NCI-H1105 (cell line): Measurements from ENCODE around the gene CNTD1.
A peak's percentile ranks its signal among the peaks of the same experiment; 100 is the strongest.

Source experiments
- DNase-seq: peaks from one replicate; lab custom pipeline; 2025; lab: John Stamatoyannopoulos, UW

CNTD1 gene

DNA sequence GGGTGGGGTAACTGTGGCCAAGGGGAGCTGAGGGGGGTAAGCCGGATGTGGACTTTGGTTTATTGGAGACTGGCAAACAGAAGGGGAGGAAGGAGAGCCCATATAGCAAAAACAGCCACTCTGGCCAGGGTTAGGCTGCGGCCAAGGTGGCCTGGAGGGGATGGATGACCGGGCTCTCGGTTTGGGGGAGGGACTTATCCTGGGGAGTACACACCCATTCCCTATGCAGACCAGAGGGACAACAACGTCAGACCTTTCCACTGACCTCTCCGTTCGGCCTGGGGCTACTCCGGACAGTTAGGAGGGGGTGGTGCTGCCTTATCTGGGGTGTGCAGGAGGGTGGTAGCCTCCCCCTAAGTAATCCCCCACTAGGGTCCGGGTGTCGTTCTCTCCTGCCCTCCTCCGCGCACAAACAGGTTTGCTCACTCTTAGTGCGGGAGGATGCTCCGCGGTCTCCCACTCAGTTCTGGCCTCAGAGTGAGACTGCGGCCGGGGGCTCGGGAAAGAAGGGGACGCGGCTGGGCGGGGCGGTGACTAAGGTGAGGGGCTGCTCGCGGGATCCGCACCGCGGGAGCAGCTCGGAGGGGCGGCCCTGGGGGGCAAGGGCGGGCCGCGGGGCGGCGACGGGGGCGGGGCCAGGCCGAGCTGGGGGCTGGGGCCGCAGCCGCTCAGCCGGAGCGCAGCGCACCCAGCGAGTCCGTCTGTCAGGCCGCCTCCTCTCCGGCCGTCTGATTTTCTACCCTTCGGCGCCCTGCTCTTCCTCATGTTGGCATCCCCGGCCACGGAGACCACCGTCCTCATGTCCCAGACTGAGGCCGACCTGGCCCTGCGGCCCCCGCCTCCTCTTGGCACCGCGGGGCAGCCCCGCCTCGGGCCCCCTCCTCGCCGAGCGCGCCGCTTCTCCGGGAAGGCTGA lies 18.5 kb upstream of the CNTD1 start, which contains the start of gene WNK4:
Gene WNK4 (plus strand): TSS at position 675 of the 915 bp plus-strand sequence. CDS start 89 bp downstream, at position 764.
- DNase-seq, result peak; percentile 8

DNA sequence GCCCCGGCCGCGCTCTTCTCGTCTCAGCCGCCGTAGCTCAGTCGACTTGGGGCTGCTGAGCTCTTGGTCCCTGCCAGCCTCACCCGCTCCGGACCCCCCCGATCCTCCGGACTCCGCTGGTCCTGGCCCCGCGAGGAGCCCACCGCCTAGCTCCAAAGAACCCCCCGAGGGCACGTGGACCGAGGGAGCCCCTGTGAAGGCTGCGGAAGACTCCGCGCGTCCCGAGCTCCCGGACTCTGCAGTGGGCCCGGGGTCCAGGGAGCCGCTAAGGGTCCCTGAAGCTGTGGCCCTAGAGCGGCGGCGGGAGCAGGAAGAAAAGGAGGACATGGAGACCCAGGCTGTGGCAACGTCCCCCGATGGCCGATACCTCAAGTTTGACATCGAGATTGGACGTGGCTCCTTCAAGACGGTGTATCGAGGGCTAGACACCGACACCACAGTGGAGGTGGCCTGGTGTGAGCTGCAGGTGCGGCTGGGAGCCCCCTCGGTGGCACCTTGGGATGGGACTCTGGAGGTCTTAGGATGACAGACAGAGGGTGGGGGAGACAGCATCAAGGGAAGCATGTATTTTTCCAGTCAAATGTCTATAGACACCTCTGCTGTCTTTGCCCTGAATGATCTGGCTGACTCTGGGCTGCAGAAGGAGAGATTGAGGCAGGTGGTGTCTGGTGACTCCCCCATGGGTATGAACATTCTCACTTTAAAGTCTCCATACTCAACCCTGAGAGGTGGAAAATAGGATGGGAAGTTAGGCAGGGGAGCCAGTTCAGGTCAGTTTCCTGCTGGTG lies 17.6 kb upstream of the CNTD1 start:
- no peak for DNase-seq

DNA sequence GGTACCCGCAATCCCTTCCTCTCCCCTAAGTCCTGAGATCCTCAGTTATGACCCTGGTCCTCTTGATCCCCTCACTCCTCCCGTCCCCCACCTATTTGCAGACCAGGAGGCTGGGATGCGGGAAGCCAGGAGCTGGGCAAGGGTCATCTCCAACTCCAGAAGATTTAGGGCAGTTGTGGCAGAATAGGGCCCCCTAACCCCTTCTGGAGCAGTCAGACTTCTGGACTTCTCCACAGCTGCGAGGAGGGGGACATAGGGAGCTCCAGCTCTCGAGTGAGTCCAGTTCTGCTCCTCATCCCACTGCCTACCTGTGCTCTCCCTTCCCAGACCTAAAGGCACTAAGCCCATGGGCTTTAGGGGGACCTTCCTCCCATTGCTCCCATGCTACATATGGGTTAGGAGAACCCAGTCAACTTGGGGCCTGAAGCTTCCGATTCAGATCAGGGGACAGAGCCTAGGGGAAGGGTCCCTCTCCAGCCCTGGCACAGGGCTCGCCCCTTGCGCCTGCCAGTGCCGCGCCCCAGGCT lies 17.0 kb upstream of the CNTD1 start:
- DNase-seq, result no peak

DNA sequence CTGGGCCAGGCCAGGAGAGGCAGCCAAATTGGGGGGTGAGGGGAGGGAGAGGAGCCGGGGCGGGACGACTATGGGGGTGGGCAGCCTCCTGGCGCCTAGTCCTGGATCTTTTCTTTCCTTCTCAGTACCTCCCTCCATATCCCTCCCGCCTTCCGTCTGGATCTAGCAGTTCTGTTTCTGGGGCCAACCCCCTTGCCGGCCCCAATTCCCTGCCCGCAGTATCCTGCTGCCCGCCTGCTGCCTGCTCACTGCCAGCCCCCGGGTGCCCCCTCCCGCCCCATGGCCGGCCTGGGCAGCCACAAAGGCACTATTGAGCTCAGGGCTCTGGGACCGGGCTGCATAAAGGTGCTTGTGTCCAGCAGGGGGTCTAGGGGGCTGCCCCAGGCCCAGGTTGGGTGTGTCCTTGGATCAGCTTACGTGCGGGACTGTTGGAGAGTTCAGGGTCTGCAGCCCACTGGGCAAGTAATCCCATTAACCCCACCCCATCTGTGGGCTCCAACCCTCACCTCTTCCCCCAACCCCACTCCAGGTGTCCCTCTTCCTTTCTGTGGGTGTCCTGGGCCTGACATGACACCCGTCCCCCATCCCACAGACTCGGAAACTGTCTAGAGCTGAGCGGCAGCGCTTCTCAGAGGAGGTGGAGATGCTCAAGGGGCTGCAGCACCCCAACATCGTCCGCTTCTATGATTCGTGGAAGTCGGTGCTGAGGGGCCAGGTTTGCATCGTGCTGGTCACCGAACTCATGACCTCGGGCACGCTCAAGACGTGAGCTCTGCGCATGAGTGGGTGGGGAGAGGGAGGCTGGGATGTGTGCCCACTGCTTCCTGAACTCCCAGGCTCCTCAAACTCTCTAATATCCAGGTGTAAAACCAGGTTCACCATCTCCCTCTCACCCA lies 16.2 kb upstream of the CNTD1 start:
- DNase-seq, result no peak

DNA sequence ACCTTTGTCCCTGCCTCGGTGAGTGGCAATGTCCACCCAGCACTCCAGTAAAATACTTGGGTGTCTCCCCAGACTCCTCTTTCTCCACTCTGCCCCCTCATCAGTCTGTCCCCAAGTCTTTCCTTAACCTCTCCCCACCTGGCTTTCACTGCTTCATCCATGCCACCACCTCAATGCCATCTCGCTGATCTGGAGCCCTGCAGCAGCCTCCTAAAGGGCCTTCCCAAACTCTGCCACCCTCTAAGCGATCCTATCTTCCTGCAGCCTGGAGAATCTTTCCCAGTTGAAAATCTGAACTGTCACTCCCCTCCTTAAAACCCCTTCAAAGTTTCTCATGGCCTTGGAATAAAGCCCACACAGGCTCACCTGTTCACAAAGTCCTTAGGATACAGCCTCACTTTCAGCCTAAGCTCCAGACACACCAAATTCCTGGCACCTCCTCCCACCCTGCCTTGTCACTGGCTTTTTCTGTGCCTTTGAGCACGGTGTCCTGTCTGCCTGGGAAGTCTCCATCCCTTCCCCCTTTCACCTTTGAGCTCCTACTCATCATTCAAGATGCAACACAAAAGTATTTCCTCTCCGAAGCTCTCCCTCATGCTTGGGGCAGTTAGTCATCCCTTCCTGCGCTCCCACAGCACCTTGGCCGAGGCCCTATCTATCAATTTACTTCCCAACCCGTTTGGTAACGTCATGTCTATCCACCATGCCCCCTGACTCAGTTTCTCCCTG lies 15.4 kb upstream of the CNTD1 start:
- no peak for DNase-seq

DNA sequence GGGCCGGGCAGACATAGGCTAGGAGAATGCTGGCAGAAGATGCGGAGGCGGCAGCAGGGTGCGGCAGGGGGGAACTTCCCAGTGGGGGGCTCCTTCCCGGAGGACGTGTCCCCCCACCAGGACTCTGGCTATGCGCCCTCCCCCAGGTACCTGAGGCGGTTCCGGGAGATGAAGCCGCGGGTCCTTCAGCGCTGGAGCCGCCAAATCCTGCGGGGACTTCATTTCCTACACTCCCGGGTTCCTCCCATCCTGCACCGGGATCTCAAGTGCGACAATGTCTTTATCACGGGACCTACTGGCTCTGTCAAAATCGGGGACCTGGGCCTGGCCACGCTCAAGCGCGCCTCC lies 14.9 kb upstream of the CNTD1 start:
- no peak for DNase-seq

DNA sequence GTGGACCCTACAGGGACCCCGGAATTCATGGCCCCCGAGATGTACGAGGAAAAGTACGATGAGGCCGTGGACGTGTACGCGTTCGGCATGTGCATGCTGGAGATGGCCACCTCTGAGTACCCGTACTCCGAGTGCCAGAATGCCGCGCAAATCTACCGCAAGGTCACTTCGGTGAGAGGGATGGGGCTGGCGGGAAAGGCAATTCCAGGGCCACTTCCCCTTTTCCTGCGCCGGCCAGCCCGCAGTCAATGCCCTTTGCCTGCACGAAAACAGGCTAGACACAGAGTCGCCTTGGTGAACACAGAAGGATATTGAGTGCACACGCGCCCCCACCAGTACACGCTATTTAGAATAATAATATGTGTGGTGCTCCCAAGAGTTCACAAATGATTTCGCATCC lies 14.3 kb upstream of the CNTD1 start:
- DNase-seq, result no peak

DNA sequence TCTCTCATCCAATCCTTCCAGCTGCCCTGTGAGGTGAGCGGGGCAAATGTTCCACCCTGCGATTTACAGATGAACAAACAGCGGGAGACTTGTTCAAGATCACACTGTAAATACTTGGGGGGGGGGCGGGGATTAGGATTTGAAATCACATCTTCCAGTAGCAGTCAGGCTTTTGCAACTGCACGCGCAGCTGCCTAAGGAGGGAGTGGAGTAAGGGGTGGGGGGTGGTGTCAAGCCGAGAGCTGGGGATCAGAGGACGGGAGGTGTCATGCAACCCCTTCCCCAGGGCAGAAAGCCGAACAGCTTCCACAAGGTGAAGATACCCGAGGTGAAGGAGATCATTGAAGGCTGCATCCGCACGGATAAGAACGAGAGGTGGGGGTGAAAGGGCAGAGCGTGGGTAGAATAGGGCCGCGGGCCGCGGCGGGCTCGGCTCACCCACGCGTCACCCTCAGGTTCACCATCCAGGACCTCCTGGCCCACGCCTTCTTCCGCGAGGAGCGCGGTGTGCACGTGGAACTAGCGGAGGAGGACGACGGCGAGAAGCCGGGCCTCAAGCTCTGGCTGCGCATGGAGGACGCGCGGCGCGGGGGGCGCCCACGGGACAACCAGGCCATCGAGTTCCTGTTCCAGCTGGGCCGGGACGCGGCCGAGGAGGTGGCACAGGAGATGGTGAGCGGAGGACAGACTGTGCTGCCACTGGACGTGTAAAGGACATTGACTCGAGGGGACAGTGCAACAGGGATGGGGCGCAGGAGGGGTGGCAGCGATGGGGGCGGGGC lies 13.7 kb upstream of the CNTD1 start:
- no peak for DNase-seq

DNA sequence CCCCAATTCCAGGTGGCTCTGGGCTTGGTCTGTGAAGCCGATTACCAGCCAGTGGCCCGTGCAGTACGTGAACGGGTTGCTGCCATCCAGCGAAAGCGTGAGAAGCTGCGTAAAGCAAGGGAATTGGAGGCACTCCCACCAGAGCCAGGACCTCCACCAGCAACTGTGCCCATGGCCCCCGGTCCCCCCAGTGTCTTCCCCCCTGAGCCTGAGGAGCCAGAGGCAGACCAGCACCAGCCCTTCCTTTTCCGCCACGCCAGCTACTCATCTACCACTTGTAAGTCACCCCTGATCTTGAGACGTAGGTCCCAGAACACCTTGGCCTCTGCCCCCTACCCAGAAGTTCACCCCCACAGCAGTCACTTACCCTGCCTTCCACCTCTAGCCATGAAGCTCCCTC lies 11.4 kb upstream of the CNTD1 start:
- DNase-seq, result no peak

DNA sequence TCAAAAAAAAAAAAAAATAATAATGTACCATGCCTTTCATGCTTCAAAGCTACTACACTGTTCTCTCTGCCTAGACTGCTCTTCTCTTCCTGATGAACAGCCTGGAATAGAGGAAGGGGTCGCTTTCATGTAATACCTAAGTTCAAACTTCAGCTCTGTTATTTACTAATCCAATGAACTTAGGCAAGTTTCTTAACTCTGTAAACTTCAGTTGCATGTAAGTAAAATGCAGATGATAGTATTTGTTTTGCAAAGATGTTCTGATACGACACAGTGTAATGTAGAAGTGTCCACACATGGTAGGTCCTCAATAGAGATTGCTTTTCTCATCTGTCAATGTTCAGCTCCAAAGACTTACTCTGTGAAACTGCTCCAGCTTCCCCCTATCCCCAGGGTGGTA lies 6.7 kb upstream of the CNTD1 start:
- DNase-seq, result no peak

DNA sequence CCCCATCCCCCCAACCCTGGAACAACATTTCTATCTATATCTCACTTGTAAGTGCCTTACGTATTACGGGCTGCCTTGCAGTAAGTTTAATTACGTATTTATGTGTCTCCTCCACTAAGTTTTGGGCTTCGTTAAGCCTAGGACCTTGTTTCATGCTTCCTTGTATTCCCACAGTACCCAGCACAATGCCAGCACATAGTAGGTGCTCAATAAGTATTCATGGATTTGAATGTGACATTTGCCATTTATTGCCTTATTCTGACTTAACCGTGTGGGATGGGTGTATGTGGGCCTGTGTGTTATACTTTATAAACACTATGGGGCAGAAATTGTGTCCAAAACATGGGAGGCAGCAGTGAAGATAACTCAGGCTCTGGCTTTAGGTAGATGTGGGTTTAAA lies 6.1 kb upstream of the CNTD1 start:
- DNase-seq, result no peak

DNA sequence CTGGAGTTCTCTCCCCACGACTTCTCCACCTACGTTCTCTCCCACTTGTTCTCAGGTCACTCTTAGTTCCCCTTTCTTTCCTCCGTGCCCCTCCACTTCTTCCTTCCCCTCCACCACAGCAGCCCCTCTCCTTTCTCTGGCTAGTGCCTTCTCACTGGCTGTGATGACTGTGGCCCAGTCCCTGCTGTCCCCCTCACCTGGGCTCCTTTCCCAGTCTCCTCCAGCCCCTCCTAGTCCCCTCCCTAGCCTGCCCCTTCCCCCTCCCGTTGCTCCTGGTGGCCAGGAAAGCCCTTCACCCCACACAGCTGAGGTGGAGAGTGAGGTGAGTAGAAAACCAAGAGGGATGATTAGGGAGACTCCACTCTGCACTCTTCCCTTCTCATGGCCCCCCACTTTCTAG lies 3.6 kb upstream of the CNTD1 start:
- no peak for DNase-seq

DNA sequence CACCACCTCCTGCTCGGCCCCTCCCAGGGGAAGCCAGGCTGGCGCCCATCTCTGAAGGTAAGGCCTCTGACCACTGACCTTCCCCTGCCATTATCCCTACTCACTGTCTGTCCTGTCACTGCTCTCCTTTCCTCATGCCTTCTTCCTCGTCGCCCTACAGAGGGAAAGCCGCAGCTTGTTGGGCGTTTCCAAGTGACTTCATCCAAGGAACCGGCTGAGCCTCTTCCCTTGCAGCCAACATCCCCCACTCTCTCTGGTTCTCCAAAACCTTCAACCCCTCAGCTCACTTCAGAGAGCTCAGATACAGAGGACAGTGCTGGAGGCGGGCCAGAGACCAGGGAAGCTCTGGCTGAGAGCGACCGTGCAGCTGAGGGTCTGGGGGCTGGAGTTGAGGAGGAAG lies 3.2 kb upstream of the CNTD1 start:
- no peak for DNase-seq

DNA sequence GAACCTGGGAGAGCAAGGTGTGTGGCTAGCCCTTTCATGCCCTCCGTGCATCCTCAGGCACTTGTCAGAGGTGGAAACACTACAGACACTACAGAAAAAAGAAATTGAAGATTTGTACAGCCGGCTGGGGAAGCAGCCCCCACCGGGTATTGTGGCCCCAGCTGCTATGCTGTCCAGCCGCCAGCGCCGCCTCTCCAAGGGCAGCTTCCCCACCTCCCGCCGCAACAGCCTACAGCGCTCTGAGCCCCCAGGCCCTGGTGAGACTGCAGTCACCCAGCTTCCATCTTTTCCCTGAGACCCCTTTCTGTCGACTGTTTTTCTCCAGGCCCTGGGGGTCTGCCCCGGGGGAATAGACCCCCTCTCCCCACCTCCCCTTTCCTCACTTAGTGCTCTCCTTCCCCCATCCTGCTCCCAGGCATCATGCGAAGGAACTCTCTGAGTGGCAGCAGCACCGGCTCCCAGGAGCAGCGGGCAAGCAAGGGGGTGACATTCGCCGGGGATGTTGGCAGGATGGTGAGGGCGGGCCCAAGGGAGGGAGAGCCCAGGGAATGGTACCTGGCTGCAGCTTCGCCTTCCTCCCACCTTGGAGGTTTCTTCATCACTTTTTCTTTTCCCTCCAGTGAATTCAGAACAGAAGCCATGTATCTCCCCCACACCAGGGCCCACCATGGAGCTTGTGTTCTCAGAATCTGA lies 2.4 kb upstream of the CNTD1 start:
- no peak for DNase-seq

DNA sequence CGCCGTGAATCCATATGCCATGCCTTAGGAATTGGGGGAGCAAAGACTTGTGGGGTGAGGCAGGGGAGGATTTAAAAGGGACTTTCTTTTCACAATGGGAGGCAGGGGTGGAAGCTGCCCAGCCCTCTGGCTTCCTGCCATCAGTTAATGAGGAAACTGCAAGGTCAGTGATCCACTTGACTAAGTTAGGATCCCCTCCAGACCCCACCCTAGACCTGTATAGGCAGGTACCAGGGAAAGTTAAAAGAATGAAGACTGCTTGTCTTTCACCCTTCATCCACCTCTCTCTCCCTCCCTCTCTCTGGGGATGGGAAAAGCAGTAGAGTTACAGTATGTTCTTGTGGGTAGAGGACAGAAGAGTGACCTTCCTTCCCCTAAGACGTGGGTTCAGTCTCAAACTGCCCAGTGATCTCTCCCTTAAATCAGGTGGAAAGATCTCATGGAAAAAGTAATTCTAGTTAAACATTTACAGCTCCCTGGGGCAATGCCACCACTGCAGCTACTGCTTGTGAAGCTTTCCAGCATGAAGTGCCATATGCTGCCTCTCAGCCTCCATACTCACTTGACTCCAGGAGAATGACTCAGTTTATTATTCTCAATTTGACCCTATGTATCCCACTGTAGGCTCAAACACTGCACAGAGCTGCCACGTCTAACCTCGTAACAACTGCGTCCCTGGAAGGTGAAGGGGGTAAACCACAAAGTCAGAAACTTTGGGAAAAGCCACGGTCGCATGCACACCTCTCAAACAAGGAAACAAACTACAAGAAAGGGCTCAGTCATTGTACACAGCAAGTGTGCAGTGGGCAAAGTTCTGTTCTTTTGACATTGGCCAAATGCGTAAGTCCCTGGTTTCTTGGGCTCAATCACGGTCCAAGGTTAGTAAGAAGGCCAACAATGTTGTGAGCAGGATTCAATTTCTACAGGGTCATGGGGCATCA lies 1.3 kb upstream of the CNTD1 start:
- DNase-seq, result no peak

DNA sequence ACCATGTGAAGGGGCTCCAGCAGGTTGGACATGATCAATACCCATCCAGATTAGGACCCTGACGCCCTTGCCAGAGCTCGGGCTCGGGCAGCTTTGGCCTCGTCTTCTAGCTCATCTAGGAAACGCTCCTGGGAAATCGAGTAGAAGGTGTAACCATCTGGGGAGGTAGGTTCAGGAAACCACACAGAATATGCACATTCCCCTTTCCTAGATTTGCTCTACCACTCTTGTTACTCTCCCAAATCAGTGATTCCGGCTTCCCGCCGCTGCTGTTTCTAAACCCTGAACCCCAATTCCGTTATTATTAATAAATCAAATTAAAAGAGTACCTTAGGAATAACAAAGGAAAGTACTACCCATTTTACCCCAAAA lies 664 bp upstream of the CNTD1 start:
- no peak for DNase-seq

DNA sequence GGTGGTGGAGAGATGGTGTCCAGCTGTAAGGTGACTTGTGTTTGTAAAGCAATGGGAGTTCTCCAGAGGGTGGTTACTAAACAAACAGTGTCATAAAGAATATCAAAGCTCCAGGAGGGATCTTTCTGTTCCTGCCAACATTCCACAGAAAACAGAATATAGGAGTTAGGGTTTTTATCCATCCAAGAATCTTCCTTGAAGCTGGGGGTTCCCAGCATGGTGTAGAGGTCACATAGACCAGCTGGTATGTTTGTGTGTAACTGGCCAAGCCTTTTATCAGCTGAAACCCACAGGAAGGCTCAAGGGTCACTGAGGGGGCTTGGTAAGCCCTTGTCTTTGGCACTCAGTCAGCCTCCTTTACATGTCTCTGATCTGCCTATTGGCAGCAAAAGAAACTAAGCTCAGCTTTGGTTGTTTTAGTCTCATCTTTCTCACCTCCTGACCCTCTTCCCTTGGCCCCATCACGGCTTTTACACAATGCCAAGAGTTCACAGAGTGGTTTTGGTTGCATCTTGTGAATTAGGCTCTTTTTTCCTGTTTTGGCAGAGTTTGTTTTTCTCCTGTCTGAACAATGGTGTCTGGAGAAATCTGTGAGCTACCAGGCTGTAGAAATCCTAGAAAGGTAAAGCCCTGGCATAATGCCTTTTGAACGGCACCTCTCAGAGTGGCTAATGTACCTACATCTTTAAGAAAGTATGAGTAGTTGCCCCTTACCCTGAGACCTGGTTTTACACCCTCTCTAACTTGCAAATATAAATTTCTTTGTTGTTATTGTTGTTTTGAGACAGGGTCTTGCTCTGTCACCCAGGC lies 4.6 kb downstream of the CNTD1 start:
- no peak for DNase-seq

DNA sequence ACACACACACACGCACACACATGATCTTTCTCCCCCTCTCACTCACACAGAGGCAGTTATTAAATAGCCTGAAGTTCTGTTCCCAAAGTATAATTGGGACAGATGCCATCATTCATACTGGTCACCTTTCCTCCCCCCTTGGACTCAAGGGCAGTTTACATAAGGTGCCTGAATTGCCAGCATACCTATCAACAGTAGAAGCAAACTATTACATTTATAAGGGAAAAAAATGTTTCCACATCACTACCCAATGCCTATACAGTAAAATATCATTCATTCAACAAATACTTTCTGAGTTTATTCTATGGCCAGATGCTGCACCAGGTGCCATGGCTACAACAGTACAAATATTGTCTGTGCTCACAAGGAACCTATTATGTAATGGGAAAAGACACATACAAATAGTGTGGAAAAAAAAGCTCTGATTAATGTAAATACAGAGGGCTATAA lies 6.3 kb downstream of the CNTD1 start:
- DNase-seq, result no peak
